ENCODE measurements around the gene COTL1.

DNA sequence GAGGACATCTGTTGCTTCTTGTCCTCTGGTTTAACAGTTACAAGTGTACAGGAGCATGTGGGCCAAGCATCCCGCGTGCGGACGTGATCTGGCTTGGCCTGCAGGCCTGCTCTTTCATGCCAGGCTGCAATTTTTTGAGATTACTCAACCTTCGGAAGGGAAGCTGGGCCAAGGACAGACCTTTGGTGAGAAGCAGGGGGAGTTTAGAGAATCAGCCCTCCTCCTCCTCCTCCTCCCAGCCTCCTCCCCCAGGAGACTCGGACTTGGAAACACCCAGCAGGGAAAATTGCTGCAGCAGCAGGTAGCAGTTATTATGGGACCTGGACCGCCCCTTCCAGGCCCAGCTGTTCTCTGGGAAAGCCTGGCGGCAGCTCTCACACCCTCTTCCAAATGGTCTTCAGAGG lies 25.3 kb upstream of the COTL1 start:
- TF ChIP-seq CTCF (IDR thresholded peaks at IDR 0.05): peak in 1 of 5 experiments; percentile 14
- TF ChIP-seq POLR2A (IDR thresholded peaks at IDR 0.05): no peak
